Urinary bladder (tissue), 4 donors: ENCODE results near the gene XPR1. TPM values are rescaled to one million over a fixed set of nuclear protein-coding genes. Genes with fewer than 3 reads are reported as not detected.
"Not testable (repeated sequence)": the region's sequence is repeated elsewhere in the genome, so short reads cannot be mapped to it uniquely, and the experiment has no call there.

Experiments
- DNase-seq: peaks from one replicate; pipeline ENCODE4 v3.0.0-alpha.2; 2015; ENCODE audit errors: extremely low spot score
- H3K27ac ChIP-seq: one replicate; pipeline ENCODE4 v1.5.1; 2013; ENCODE audit warnings: low read depth, mild to moderate bottlenecking, moderate library complexity
- H3K36me3 ChIP-seq: one replicate; pipeline ENCODE4 v1.6.1; 2013; ENCODE audit warnings: mild to moderate bottlenecking, moderate library complexity; ENCODE audit not compliant: insufficient read depth
- H3K4me1 ChIP-seq: one replicate; pipeline ENCODE4 v1.6.1; 2013; ENCODE audit warnings: mild to moderate bottlenecking, moderate library complexity; ENCODE audit not compliant: insufficient read depth
- H3K4me3 ChIP-seq: one replicate; pipeline ENCODE4 v1.5.1; 2013; ENCODE audit warnings: low read depth, low read length
- WGBS: extraction: QIAGEN DNeasy Blood & Tissue Kit; methylation state at CpG from one replicate; pipeline ENCODE4 v1.1.7; 2013; 5-methylcytosine and 5-hydroxymethylcytosine counted together
- polyA plus RNA-seq: library from polyadenylated mRNA; stranded (reverse); fragments of 200-250 nt; gene quantifications from one replicate; pipeline ENCODE4 v1.2.3, GENCODE V29; 2013
- total RNA-seq: library from RNA; depleted of rRNA; stranded (reverse); fragments of >200 nt; gene quantifications from one replicate; pipeline ENCODE4 v1.2.3, GENCODE V29; 2014
- donor health status: healthy with polysubstance abuse.
- donor health status: healthy.

The XPR1 gene
- total and polyA plus RNA-seq, 2 donors, result 9.9 to 33.6 TPM

DNA sequence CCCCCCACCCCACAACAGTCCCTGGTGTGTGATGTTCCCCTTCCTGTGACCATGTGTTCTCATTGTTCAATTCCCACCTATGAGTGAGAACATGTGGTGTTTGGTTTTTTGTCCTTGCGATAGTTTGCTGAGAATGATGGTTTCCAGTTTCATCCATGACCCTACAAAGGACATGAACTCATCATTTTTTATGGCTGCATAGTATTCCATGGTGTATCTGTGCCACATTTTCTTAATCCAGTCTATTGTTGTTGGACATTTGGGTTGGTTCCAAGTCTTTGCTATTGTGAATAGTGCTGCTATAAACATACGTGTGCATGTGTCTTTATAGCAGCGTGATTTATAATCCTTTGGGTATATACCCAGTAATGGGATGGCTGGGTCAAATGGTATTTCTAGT lies 51.3 kb downstream of the XPR1 start:
- not testable (repeated sequence) for DNase-seq, H3K4me1 ChIP-seq, H3K27ac ChIP-seq, H3K36me3 ChIP-seq, H3K4me3 ChIP-seq
- WGBS, result 94% methylated on average over 3 of the region's 3 CpGs

DNA sequence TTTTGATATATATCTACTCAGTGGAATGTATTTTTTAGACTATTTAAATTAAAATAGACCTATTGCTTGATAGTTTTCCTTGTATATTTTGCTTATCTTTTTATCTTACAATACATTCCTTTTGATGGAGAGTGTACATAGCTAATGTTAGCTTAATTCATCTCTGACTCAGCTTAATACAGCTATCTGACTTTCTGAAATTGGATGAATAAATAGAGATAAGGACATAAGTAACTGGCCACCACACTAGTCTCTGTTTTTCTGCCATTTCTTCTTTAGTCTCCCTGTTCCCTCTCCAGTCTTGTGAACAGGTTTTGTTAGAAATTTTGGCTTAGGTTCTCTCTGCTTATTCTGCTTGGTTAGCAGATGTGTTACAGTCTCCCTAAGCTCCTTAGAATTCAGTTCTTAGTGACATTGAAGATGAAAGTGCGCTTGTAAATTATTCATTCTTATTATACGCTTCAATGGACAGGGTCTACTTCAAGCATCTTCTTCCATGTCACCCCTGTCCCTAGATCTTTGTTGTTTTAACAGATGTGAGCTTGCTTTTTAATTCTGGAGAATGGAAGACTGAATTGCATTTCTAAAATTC lies 59.6 kb downstream of the XPR1 start:
- no peak for DNase-seq
- Histone ChIP-seq H3K4me3 (no peak overlapping the region), H3K4me1 (no peaks in the 10 kb centered on the region), H3K27ac (no peak overlapping the region), H3K36me3 (no peaks in the 10 kb centered on the region)
- 43% methylated on average over 2 of the region's 2 CpGs for WGBS

DNA sequence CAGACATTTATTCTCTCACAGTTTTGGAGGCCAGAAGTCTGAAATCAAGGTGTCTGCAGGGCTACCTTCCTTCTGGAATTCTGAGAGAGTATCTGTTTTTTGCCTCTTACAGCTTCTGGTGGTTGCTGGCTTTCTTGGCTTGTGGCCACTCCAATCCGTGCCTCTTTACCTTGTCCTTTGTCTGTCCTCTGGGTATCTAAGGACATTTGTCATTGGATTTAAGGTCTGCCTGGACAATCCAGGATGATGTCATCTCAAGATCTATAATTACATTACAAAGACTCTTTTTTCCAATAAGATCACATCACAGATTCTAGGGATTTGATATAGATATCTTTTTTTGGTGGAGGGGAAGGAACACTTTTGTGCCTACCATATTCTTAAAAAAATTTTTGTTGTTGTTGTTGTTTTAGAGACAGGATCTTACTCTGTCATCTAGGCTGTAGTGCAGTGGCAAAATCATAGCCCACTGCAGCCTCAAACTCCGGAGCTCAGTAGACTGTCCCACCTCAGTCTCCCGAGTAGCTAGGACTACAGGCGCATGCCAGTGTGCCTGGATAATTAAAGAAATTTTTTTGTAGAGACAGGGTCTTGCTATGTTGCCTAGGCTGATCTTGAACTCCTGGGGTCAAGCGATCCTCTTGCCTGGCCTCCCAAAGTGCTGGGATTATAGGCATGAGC lies 61.9 kb downstream of the XPR1 start:
- 92% methylated on average over 5 of the region's 5 CpGs for WGBS
- Histone ChIP-seq H3K36me3 (no peaks in the 10 kb centered on the region), H3K4me3 (no peak overlapping the region), H3K27ac (no peak overlapping the region), H3K4me1 (no peaks in the 10 kb centered on the region)
- no peak for DNase-seq

DNA sequence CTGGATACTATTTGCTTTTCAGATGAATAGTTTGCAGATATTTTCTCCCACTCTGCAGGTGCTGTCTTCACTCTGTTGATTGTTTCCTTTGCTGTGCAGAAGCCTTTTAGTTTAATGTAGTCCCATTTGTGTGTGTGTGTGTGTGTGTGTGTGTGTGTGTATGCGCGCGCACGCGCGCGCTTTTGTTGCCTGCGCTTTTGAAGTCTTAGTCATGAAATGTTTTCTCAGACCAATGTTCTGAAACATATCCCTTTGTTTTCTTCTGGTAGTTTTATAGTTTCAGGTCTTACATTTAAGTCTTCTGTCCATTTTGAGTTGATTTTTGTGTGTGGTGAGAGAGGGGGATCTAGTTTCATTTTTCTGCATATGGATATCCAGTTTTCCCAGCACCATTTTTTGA lies 63.5 kb downstream of the XPR1 start:
- no peak overlapping the region for H3K27ac ChIP-seq
- DNase-seq, result no peak
- H3K4me3 ChIP-seq, result no peak overlapping the region
- WGBS, result 90% methylated on average over 8 of the region's 8 CpGs
- no peaks in the 10 kb centered on the region for H3K36me3 ChIP-seq
- H3K4me1 ChIP-seq, result no peaks in the 10 kb centered on the region

DNA sequence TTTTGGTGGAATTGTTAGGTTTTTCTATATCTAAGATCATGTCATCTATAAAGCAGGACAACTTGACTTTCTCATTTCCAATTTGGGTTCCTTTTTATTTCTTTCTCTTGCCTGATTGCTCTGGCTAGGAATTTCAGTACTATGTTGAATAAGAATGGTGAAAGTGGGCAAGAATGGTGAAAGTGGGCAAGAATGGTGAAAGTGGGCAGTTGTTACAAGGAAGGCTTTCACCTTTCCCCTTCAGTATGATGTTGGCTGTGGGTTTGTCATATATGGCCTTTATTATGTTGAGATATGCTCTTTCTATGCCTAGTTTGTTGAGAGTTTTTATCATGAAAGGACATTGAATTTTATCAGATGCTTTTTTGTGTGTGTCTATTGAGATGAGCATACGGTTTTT lies 64.5 kb downstream of the XPR1 start:
- no peak overlapping the region for H3K4me3 ChIP-seq
- H3K4me1 ChIP-seq, result no peaks in the 10 kb centered on the region
- 94% methylated on average over 1 of the region's 1 CpG for whole genome bisulfite sequencing

DNA sequence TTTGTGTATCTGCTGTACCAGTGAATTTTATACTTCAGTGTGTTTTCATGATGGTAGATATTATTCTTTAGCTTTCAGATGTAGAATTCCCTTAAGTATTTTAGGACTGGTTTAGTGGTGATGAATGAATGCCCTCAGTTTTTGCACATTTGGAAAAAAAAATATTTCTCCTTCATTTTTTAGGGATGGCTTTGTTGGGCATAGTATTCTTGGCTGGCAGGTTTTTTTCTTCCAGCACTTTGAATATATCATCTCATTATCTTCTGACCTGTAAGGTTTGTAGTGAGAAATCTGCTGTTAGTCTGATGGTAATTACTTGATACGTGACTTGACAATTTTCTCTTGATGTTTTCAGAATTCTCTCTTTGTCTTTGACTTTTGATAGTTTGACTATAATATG lies 66.8 kb downstream of the XPR1 start:
- H3K4me3 ChIP-seq, result no peak overlapping the region
- H3K27ac ChIP-seq, result no peak overlapping the region
- H3K4me1 ChIP-seq, result no peaks in the 10 kb centered on the region
- 99% methylated on average over 1 of the region's 1 CpG for WGBS
- H3K36me3 ChIP-seq, result no peaks in the 10 kb centered on the region
- no peak for DNase-seq

More for the DNA sequence above, 64.5 kb downstream of the XPR1 start:
- H3K27ac ChIP-seq, result no peak overlapping the region
- H3K36me3 ChIP-seq, result no peaks in the 10 kb centered on the region
- DNase-seq, result no peak

DNA sequence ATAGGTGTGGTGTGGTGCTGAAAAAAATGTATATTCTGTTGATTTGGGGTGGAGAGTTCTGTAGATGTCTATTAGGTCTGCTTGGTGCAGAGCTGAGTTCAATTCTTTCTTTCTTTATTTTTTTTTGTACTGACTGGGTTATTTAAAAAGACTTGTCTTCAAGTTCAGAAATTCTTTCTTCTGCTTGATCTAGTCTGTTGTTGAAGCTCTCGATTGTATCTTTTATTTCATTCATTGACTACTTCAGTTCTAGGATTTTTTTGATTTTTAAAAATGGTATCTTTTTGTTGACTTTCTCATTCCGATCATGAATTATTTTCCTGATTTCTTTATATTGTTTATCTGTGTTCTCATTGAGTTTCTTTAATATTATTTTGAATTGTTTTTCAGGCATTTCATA lies 70.6 kb downstream of the XPR1 start:
- DNase-seq, H3K27ac ChIP-seq, H3K4me3 ChIP-seq, H3K36me3 ChIP-seq, H3K4me1 ChIP-seq: not testable (repeated sequence)
- over 99% methylated on average over 2 of the region's 2 CpGs for WGBS

DNA sequence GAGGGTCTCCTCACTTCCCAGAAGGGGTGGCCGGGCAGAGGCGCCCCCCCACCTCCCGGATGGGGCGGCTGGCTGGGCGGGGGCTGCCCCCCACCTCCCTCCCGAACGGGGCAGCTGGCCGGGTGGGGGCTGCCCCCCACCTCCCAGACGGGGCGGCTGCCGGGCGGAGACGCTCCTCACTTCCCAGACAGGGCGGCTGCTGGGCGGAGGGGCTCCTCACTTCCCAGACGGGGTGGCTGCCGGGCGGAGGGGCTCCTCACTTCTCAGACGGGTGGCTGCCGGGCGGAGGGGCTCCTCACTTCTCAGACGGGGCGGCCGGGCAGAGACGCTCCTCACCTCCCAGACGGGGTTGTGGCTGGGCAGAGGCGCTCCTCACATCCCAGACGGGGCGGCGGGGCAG lies 78.9 kb downstream of the XPR1 start:
- H3K36me3 ChIP-seq, H3K4me1 ChIP-seq, H3K4me3 ChIP-seq, H3K27ac ChIP-seq, DNase-seq: not testable (repeated sequence)
- 89% methylated on average over 30 of the region's 30 CpGs for WGBS

DNA sequence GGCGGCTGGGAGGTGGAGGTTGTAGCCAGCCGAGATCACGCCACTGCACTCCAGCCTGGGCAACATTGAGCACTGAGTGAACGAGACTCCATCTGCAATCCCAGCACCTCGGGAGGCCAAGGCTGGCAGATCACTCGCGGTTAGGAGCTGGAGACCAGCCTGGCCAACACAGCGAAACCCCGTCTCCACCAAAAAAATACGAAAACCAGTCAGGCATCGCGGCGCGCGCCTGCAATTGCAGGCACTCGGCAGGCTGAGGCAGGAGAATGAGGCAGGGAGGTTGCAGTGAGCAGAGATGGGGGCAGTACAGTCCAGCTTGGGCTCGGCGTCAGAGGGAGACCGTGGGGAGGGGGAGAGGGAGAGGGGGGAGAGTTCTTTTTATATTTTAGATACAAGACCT lies 79.4 kb downstream of the XPR1 start:
- not testable (repeated sequence) for H3K27ac ChIP-seq, H3K4me1 ChIP-seq, H3K36me3 ChIP-seq, H3K4me3 ChIP-seq, DNase-seq
- 97% methylated on average over 16 of the region's 19 CpGs for WGBS

DNA sequence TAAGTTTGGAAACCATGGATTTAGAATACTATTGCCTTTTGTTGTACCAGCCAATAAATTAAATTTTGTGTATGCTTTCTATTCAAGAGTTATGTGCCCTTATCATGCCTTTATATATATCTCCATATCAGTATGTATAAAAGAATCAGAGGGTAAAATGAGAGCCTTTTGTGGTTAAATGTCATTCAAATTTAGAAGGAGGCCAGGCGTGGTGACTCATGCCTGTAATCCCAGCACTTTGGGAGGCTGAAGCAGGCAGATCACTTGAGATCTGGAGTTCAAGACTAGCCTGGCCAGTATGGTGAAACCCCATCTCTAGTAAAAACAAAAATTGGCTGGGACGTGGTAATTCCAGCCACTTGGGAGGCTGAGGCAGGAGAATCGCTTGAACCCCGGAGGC lies 88.9 kb downstream of the XPR1 start:
- 94% methylated on average over 4 of the region's 4 CpGs for WGBS
- no peak for DNase-seq
- Histone ChIP-seq H3K36me3 (no peaks in the 10 kb centered on the region), H3K4me1 (no peaks in the 10 kb centered on the region), H3K27ac (no peak overlapping the region), H3K4me3 (no peak overlapping the region)

DNA sequence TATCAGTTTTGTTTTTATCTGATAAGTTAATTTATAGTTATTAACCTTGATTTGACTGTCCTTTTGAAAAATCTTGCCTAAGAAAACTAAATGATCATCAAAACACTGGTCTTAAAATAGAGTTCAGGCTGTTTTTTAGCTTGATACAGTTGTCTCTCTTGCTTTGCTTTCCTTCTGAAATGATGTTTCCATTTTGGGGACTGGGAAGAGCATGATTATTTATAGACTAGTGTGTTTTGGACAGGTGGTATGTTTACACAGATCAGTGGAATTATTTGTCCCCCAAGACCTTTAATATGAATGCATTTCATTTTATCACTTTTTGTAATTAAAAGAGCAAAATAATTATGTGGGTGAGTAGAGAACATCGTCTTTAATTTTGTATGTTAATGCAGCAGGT lies 90.8 kb downstream of the XPR1 start:
- Histone ChIP-seq H3K4me3 (no peak overlapping the region), H3K27ac (no peak overlapping the region), H3K36me3 (no peaks in the 10 kb centered on the region), H3K4me1 (no peaks in the 10 kb centered on the region)
- no peak for DNase-seq
- WGBS, result 92% methylated on average over 1 of the region's 1 CpG

DNA sequence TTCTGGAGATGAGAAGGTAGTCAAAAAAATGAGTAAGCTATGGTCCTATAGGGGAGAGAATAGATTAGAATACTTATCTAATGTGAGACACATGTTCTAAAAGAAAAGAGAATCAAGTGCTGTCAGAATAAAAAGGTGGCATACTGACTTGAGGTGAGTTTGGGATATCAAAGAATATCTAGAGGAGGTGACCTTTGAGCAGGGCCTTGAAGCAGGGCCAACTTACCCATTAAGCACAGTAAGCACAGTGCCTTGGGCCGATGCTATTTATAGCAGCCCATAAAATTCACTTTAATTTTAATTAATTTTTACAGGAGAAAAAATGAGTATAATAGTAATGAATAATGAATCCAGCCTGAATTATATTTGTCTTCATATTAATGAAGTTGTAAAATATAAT lies 92.2 kb downstream of the XPR1 start:
- Histone ChIP-seq H3K36me3 (no peaks in the 10 kb centered on the region), H3K4me1 (no peaks in the 10 kb centered on the region), H3K27ac (no peak overlapping the region), H3K4me3 (no peak overlapping the region)
- no peak for DNase-seq
- 92% methylated on average over 1 of the region's 1 CpG for WGBS

DNA sequence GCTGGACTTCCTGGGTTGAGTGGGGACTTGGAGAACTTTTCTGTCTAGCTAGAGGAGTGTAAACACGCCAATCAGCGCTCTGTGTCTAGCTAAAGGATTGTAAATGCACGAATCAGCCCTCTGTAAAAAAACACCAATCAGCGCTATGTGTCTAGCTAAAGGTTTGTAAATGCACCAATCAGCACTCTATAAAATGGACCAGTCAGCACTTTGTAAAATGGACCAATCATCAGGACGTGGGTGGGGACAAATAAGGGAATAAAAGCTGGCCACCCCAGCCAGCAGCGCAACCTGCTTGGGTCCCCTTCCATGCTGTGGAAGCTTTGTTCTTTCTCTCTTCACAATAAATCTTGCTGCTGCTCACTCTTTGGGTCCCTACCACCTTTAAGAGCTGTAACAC lies 94.2 kb downstream of the XPR1 start:
- not testable (repeated sequence) for H3K27ac ChIP-seq, H3K4me3 ChIP-seq, H3K36me3 ChIP-seq, DNase-seq, H3K4me1 ChIP-seq
- 88% methylated on average over 6 of the region's 6 CpGs for WGBS

DNA sequence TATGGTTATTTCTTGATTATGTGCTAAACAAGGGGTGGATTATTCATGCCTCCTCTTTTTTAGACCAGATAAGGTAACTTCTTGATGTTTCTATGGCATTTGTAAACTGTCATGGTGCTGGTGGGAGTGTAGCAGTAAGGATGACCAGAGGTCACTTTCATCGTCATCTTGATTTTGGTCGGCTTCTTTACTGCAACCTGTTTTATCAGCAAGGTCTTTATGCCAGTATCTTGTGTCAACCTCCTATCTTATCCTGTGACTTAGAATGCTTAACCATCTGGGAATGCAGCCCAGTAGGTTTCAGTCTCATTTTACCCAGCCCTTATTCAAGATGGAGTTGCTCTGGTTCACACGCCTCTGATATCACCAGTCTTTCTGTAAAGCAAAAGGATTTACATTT lies 95.9 kb downstream of the XPR1 start:
- DNase-seq, H3K4me1 ChIP-seq, H3K36me3 ChIP-seq, H3K4me3 ChIP-seq, H3K27ac ChIP-seq: not testable (repeated sequence)
- 83% methylated on average over 3 of the region's 3 CpGs for WGBS
